K562 (cell line): Measurements from ENCODE around the gene KLB. TPM values are rescaled to one million over a fixed set of nuclear protein-coding genes. Genes with fewer than 3 reads are reported as not detected.
A peak's percentile ranks its signal among the peaks of the same experiment; 100 is the strongest.

ENCODE experiments used
- ATAC-seq: fragments of 200-7000 bp; cut with Tn5 transposase; 3 replicates; pipeline ENCODE4 v1.9.1; 2020; ENCODE audit warnings: moderate library complexity
- BruUV-seq: library from RNA; stranded (reverse); fragments of 400-500 nt; replicated peaks from 2 replicates; lab custom pipeline; 2021; lab: Mats Ljungman, UMichigan
- CTCF ChIA-PET: fragments of 300-600 bp; formaldehyde crosslinking; extraction: SDS; loops from one replicate; lab custom pipeline; 2021; ENCODE audit warnings: low intra/inter-chr PET ratio; lab: Yijun Ruan, JAX
- POLR2A ChIA-PET: fragments of 300-600, 350-650 bp; sonication (Branson Sonifier 250); formaldehyde crosslinking; extraction: SDS; loops from one replicate; lab custom pipeline; 2021; ENCODE audit warnings: antibody characterized with exemption, inconsistent platforms; lab: Yijun Ruan, JAX
- DNase-seq, 4 experiments: peaks; one replicate each; pipeline versions ENCODE4 v3.0.0 to v3.0.0-alpha.2; 2011 to 2018; ENCODE audit warnings: low spot score in 3 of 4, mixed read lengths in 3 of 4; ENCODE audit errors: extremely low read depth in 1 of 4
- FAIRE-seq: peaks from 2 replicates; lab custom pipeline; 2011; peaks lifted over from hg19 to GRCh38; lab: Jason Lieb, UNC
- H2AFZ ChIP-seq: 2 replicates; pipeline ENCODE4 v1.6.0; 2011; ENCODE audit warnings: low read depth, low read length, control low read depth, inconsistent platforms
- H3K27ac ChIP-seq: fragments of 200-600 bp; 3 replicates; pipeline ENCODE4 v1.8.0; 2011; ENCODE audit warnings: low read depth, mild to moderate bottlenecking, control low read depth, inconsistent platforms, low read length, moderate library complexity, mixed read lengths; ENCODE audit errors: extremely low read depth
- H3K27me3 ChIP-seq, 2 experiments: fragments of 300-600 bp in 1 of 2; 2 replicates in 1 of 2; 3 replicates in 1 of 2; pipeline versions ENCODE4 v1.6.0 to v1.8.0; 2011; ENCODE audit warnings: inconsistent platforms in 2 of 2, low read length in 2 of 2, mild to moderate bottlenecking in 1 of 2, mixed read lengths in 1 of 2, moderate library complexity in 1 of 2; ENCODE audit not compliant: control insufficient read depth in 2 of 2, insufficient read depth in 2 of 2
- H3K36me3 ChIP-seq: fragments of 300-600 bp; 3 replicates; pipeline ENCODE4 v1.8.0; 2011; ENCODE audit warnings: mild to moderate bottlenecking, low read length, inconsistent platforms; ENCODE audit not compliant: control insufficient read depth, insufficient read depth
- H3K4me1 ChIP-seq, 2 experiments: fragments of 200-600 bp in 1 of 2; replicated peaks in 1 of 2; 2 replicates in 1 of 2; 3 replicates in 1 of 2; pipeline versions ENCODE4 v1.5.1 to v1.8.0; 2011; ENCODE audit warnings: inconsistent platforms in 2 of 2, low read length in 2 of 2, mild to moderate bottlenecking in 1 of 2, mixed read lengths in 1 of 2, moderate library complexity in 1 of 2; ENCODE audit not compliant: control insufficient read depth in 2 of 2, insufficient read depth in 2 of 2
- H3K4me2 ChIP-seq: 2 replicates; pipeline ENCODE4 v1.6.1; 2011; ENCODE audit warnings: low read length, control low read depth, inconsistent platforms, mixed read lengths; ENCODE audit not compliant: insufficient read depth
- H3K4me3 ChIP-seq: fragments of 200-600 bp; sonication (generic), shearing (Covaris generic); 2 replicates; pipeline ENCODE4 v1.5.1; 2016; ENCODE audit warnings: control low read depth, inconsistent platforms
- H3K79me2 ChIP-seq: fragments of 200-600 bp; 3 replicates; pipeline ENCODE4 v1.8.0; 2011; ENCODE audit warnings: low read length, inconsistent platforms; ENCODE audit not compliant: control insufficient read depth, insufficient read depth
- H3K9ac ChIP-seq, 2 experiments: 2 replicates each; pipeline versions ENCODE4 v1.6.0 to v1.6.1; 2011; ENCODE audit warnings: low read depth in 2 of 2, low read length in 2 of 2, control low read depth in 1 of 2, inconsistent platforms in 1 of 2, mild to moderate bottlenecking in 1 of 2, mixed read lengths in 1 of 2; ENCODE audit not compliant: insufficient read depth in 1 of 2
- H3K9me1 ChIP-seq: one replicate; pipeline ENCODE4 v1.6.0; 2011; ENCODE audit warnings: inconsistent platforms, mild to moderate bottlenecking, low read length, moderate library complexity; ENCODE audit not compliant: control insufficient read depth, insufficient read depth
- H3K9me3 ChIP-seq: replicated peaks from 2 replicates; pipeline ENCODE4 v1.5.1; 2011; ENCODE audit warnings: low read depth, low read length, inconsistent platforms; ENCODE audit not compliant: control insufficient read depth, insufficient read depth
- H4K20me1 ChIP-seq: replicated peaks from 2 replicates; pipeline ENCODE4 v1.6.1; 2011; ENCODE audit warnings: low read length, inconsistent platforms, mixed read lengths; ENCODE audit not compliant: control insufficient read depth, insufficient read depth
- ATF1 ChIP-seq, 2 experiments: fragments of 450-650 bp in 1 of 2; IDR thresholded peaks; 2 replicates each; pipeline ENCODE4 v1.6.1; 2016; ENCODE audit warnings: missing compliant biosample characterization in 1 of 2, missing genetic modification characterization in 1 of 2
- C11orf30 ChIP-seq: fragments of 450-650 bp; IDR thresholded peaks from 2 replicates; pipeline ENCODE4 v1.6.1; 2016; ENCODE audit warnings: low read depth, mild to moderate bottlenecking
- CREB1 ChIP-seq, 2 experiments: sonication (generic) in 1 of 2; formaldehyde crosslinking in 1 of 2; IDR thresholded peaks; 2 replicates each; pipeline versions ENCODE4 v1.6.1 to v1.8.0; 2012 to 2022; ENCODE audit warnings: inconsistent platforms in 1 of 2, mild to moderate bottlenecking in 1 of 2, missing genetic modification reagents in 1 of 2, moderate library complexity in 1 of 2
- EP400 ChIP-seq: fragments of 450-650 bp; IDR thresholded peaks from 2 replicates; pipeline ENCODE4 v1.6.1; 2017; ENCODE audit warnings: antibody characterized with exemption, mild to moderate bottlenecking, moderate library complexity
- FOXJ3 ChIP-seq: sonication (generic); formaldehyde crosslinking; IDR thresholded peaks from 2 replicates; pipeline ENCODE4 v1.4.0; 2020; ENCODE audit warnings: mild to moderate bottlenecking, missing genetic modification reagents
- HMG20A ChIP-seq: fragments of 450-650 bp; formaldehyde crosslinking; conservative IDR thresholded peaks from 2 replicates; pipeline ENCODE4 v1.4.0; 2020; ENCODE audit warnings: mild to moderate bottlenecking, mixed read lengths
- MAFF ChIP-seq: IDR thresholded peaks from 2 replicates; pipeline ENCODE4 v1.6.1; 2012; ENCODE audit warnings: low read length, improper control_type of control experiment
- MAFG ChIP-seq: fragments of 450-650 bp; conservative IDR thresholded peaks from 2 replicates; pipeline ENCODE4 v1.6.1; 2016; ENCODE audit warnings: missing genetic modification characterization, missing compliant biosample characterization
- MYC ChIP-seq, 2 experiments: fragments of 250-450 bp in 1 of 2; sonication (Bioruptor Pico) in 1 of 2; IDR thresholded peaks; 2 replicates each; pipeline versions ENCODE4 v1.5.1 to v1.6.1; 2012 to 2021; ENCODE audit warnings: low read depth in 2 of 2, borderline replicate concordance in 1 of 2, improper control_type of control experiment in 1 of 2, low read length in 1 of 2, mild to moderate bottlenecking in 1 of 2, moderate library complexity in 1 of 2
- XRCC5 ChIP-seq: fragments of 200-400 bp; formaldehyde crosslinking; IDR thresholded peaks from 2 replicates; pipeline ENCODE4 v1.6.1; 2017; ENCODE audit warnings: low read depth, mild to moderate bottlenecking, low read length
- ZNF316 ChIP-seq: fragments of 450-650 bp; IDR thresholded peaks from 2 replicates; pipeline ENCODE4 v1.6.1; 2016
- ZNF589 ChIP-seq: fragments of 200-800 bp; sonication (Bioruptor generic); IDR thresholded peaks from 2 replicates; pipeline ENCODE4 v1.6.1; 2016; ENCODE audit warnings: low read depth, missing genetic modification characterization, missing compliant biosample characterization
- WGBS: fragments of 100-300 bp; shearing (Covaris generic); methylation state at CpG from one replicate; pipeline ENCODE4 v1.1.6; 2016; ENCODE audit warnings: low coverage, mixed read lengths; ENCODE audit not compliant: insufficient coverage; ENCODE audit errors: missing lambda C conversion rate; 5-methylcytosine and 5-hydroxymethylcytosine counted together
- in situ Hi-C: fragments of 300-500 bp; cut with MboI; formaldehyde crosslinking; loops from 4 replicates; pipeline ENCODE4 v1.15.0; 2018; ENCODE audit warnings: inconsistent platforms, mixed read lengths
- intact Hi-C: fragments of 100-400 bp; cut with micrococcal nuclease; formaldehyde crosslinking; loops from 2 replicates; pipeline ENCODE4 v1.14.2; 2022
- polyA plus RNA-seq, 8 experiments: library from polyadenylated mRNA; depleted of rRNA in 4 of 8; stranded (reverse) in 5 of 8; unstranded in 3 of 8; fragments of >200 nt; fragmentation: Nextera tagmentation in 2 of 8; fragmentation: Illumina TruSeq in 1 of 8; extraction: Ambion mirVana in 2 of 8; extraction: Trizol in 1 of 8; gene quantifications; 2 replicates each; pipeline versions ENCODE4 v1.2.1 to v1.2.3, GENCODE V29; 2011 to 2014; ENCODE audit warnings: inconsistent platforms in 1 of 8, missing spikeins in 1 of 8
- total RNA-seq, 7 experiments: library from RNA; depleted of rRNA in 6 of 7; stranded (reverse); fragments of >200 nt in 6 of 7; fragmentation: Illumina TruSeq in 2 of 7; extraction: Trizol in 2 of 7; gene quantifications; 2 replicates each; pipeline versions ENCODE4 v1.2.1 to v1.2.3, GENCODE V29; 2011 to 2021; ENCODE audit warnings: low replicate concordance in 1 of 7
- TF ChIP-seq, protein P1 (sequence below), 2 experiments: fragments of 450-650 bp in 1 of 2; sonication (generic) in 1 of 2; formaldehyde crosslinking; conservative IDR thresholded peaks; 2 replicates each; pipeline versions ENCODE4 v1.4.0 to v1.8.1; 2020 to 2022; ENCODE audit warnings: mild to moderate bottlenecking in 1 of 2, missing genetic modification reagents in 1 of 2
- TF ChIP-seq, protein P2 (sequence below), 2 experiments: fragments of 450-650 bp in 1 of 2; IDR thresholded peaks; 2 replicates each; pipeline ENCODE4 v1.6.1; 2011 to 2017; ENCODE audit warnings: low read depth in 2 of 2, antibody characterized with exemption in 1 of 2, borderline replicate concordance in 1 of 2, low read length in 1 of 2, mild to moderate bottlenecking in 1 of 2, mixed read lengths in 1 of 2; ENCODE audit not compliant: control insufficient read depth in 1 of 2

The KLB gene
- total and polyA plus RNA-seq, 9 of the 15 experiments (the other 6 are each of a cell fraction or from before 2014, with no cell fraction given), result 0.04 to 0.13 TPM; not detected in 7

GRCh38 chr4:39453738-39454137 lies 47.0 kb downstream of the KLB start:
- Histone ChIP-seq H3K27ac (0 out of 3 replicates have a peak overlapping the region, but pooled peaks have one; percentile 6), H3K9ac (no peak overlapping the region), H3K79me2 (peaks cover 46% of the 10 kb centered on the region), H2AFZ (no peak overlapping the region), H3K36me3 (peaks cover 84% of the 10 kb centered on the region), H3K9me1 (no peaks in the 10 kb centered on the region), H4K20me1 (peaks cover 26% of the 10 kb centered on the region; the same call in 1 of the 2 replicates), H3K4me2 (no peak overlapping the region), H3K27me3 (no peaks in the 10 kb centered on the region), H3K4me1 (peaks cover 3 to 8% of the 10 kb centered on the region in 2 experiments; a peak in 3 of 5 replicates), H3K4me3 (no peak overlapping the region), H3K9me3 (no peaks in the 10 kb centered on the region)
- intact Hi-C loops (loop anchor here (10.0 kb wide), 1 partner anchor 559 kb away; no protein-coding TSS in a partner anchor), in situ Hi-C loops (no loop called here)
- no TSS peak for BruUV-seq
- no peak for DNase-seq
- no peak for ATAC-seq
- WGBS, result 92% methylated on average over 2 of the region's 2 CpGs
- CTCF ChIA-PET, result no interaction called here
- POLR2A ChIA-PET, result interaction anchor here (0.6 to 2.7 kb wide), 3 partner anchors 13 to 424 kb away, joined by 3 to 13 read pairs (median 3); no protein-coding TSS in a partner anchor
- TF ChIP-seq XRCC5 (no peak), EP400 (no peak), HMG20A (CRISPR knock-in tag) (no peak), FOXJ3 (CRISPR knock-in tag) (no peak), ZNF316 (peak; percentile 83), MAFG (peak; percentile 57; the same call in 1 of the 2 replicates), C11orf30 (peak; percentile 72), MYC (IDR thresholded peaks at IDR 0.05; ENCODE audit: low read depth, low read length) (no peak), MYC (CRISPR knock-in tag; IDR thresholded peaks at IDR 0.05; ENCODE audit: borderline replicate concordance, low read depth) (no peak), ZNF589 (CRISPR knock-in tag) (no peak), ATF1 (CRISPR knock-in tag; IDR thresholded peaks at IDR 0.05) (no peak), ATF1 (tag; IDR thresholded peaks at IDR 0.05) (no peak), MAFF (peak; percentile 42; the same call in 1 of the 2 replicates), CREB1 (IDR thresholded peaks at IDR 0.05) (no peak), CREB1 (CRISPR knock-in tag; IDR thresholded peaks at IDR 0.05) (no peak)
- TF ChIP-seq, protein P1, sequence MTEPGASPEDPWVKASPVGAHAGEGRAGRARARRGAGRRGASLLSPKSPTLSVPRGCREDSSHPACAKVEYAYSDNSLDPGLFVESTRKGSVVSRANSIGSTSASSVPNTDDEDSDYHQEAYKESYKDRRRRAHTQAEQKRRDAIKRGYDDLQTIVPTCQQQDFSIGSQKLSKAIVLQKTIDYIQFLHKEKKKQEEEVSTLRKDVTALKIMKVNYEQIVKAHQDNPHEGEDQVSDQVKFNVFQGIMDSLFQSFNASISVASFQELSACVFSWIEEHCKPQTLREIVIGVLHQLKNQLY (CRISPR knock-in tag; conservative IDR thresholded peaks at IDR 0.05), result no peak
- TF ChIP-seq, protein P2, sequence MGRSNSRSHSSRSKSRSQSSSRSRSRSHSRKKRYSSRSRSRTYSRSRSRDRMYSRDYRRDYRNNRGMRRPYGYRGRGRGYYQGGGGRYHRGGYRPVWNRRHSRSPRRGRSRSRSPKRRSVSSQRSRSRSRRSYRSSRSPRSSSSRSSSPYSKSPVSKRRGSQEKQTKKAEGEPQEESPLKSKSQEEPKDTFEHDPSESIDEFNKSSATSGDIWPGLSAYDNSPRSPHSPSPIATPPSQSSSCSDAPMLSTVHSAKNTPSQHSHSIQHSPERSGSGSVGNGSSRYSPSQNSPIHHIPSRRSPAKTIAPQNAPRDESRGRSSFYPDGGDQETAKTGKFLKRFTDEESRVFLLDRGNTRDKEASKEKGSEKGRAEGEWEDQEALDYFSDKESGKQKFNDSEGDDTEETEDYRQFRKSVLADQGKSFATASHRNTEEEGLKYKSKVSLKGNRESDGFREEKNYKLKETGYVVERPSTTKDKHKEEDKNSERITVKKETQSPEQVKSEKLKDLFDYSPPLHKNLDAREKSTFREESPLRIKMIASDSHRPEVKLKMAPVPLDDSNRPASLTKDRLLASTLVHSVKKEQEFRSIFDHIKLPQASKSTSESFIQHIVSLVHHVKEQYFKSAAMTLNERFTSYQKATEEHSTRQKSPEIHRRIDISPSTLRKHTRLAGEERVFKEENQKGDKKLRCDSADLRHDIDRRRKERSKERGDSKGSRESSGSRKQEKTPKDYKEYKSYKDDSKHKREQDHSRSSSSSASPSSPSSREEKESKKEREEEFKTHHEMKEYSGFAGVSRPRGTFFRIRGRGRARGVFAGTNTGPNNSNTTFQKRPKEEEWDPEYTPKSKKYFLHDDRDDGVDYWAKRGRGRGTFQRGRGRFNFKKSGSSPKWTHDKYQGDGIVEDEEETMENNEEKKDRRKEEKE (IDR thresholded peaks at IDR 0.05; ENCODE audit: borderline replicate concordance in 1 of 2, control insufficient read depth in 1 of 2, low read depth in 2 of 2, low read length in 1 of 2), result 0 out of 4 replicates have a peak, but pooled peaks of 1 of the 2 experiments have one; percentile 19
- no peak for FAIRE-seq
